H1 (cell line): Measurements from ENCODE around the gene APOO. TPM values are rescaled to one million over a fixed set of nuclear protein-coding genes. Genes with fewer than 3 reads are reported as not detected.

Experiments
- CTCF ChIA-PET: fragments of 300-600 bp; sonication (Branson Sonifier 250); formaldehyde crosslinking; loops from one replicate; lab custom pipeline; 2021; ENCODE audit not compliant: partially characterized antibody; lab: Charles Lee
- POLR2A ChIA-PET: fragments of 300-600 bp; sonication (Branson Sonifier 250); formaldehyde crosslinking; loops from one replicate; lab custom pipeline; 2021; ENCODE audit warnings: inconsistent platforms; ENCODE audit not compliant: partially characterized antibody; lab: Charles Lee
- DNase-seq, 2 experiments: peaks; one replicate each; pipeline versions ENCODE4 v3.0.0 to v3.0.0-alpha.2; 2010 to 2022; ENCODE audit warnings: low spot score in 2 of 2, low read depth in 1 of 2, mixed read lengths in 1 of 2
- FAIRE-seq: peaks from 2 replicates; lab custom pipeline; 2011; peaks lifted over from hg19 to GRCh38; lab: Jason Lieb, UNC
- H2AFZ ChIP-seq: 2 replicates; pipeline ENCODE4 v1.8.1; 2012; ENCODE audit warnings: low read length, inconsistent platforms
- H2AK5ac ChIP-seq: 2 replicates; pipeline ENCODE4 v1.6.1; 2013; ENCODE audit warnings: low read depth, low read length
- H2BK120ac ChIP-seq: replicated peaks from 2 replicates; pipeline ENCODE3; 2013; ENCODE audit warnings: low read depth, low read length, inconsistent platforms
- H2BK12ac ChIP-seq: 2 replicates; pipeline ENCODE4 v1.6.1; 2013; ENCODE audit warnings: low read depth, low read length
- H2BK15ac ChIP-seq: 2 replicates; pipeline ENCODE4 v1.6.1; 2013; ENCODE audit warnings: low read length
- H2BK20ac ChIP-seq: 2 replicates; pipeline ENCODE4 v1.6.1; 2013; ENCODE audit warnings: low read length
- H2BK5ac ChIP-seq: 2 replicates; pipeline ENCODE4 v1.6.1; 2013; ENCODE audit warnings: low read depth, low read length
- H3K14ac ChIP-seq: 2 replicates; pipeline ENCODE4 v1.6.1; 2013; ENCODE audit warnings: inconsistent platforms; ENCODE audit not compliant: insufficient read length
- H3K18ac ChIP-seq: 2 replicates; pipeline ENCODE4 v1.6.1; 2013; ENCODE audit warnings: low read length; ENCODE audit errors: extremely low read depth
- H3K23ac ChIP-seq: 2 replicates; pipeline ENCODE4 v1.6.1; 2013; ENCODE audit warnings: inconsistent platforms; ENCODE audit not compliant: insufficient read length
- H3K23me2 ChIP-seq: 2 replicates; pipeline ENCODE4 v1.6.1; 2013; ENCODE audit warnings: low read depth, low read length
- H3K27ac ChIP-seq: 2 replicates; pipeline ENCODE4 v1.6.1; 2011; ENCODE audit warnings: low read depth, low read length, inconsistent platforms
- H3K27me3 ChIP-seq, 4 experiments: replicated peaks in 1 of 4; 1 replicate in 1 of 4; 2 replicates in 3 of 4; pipeline versions ENCODE4 v1.6.1 to v1.8.1; 2011 to 2013; ENCODE audit warnings: low read length in 3 of 4, mild to moderate bottlenecking in 3 of 4, inconsistent platforms in 2 of 4, mixed read lengths in 2 of 4, moderate library complexity in 1 of 4; ENCODE audit not compliant: control insufficient read depth in 3 of 4, insufficient read depth in 3 of 4; ENCODE audit errors: extremely low read depth in 1 of 4
- H3K36me3 ChIP-seq, 4 experiments: 2 replicates each; pipeline versions ENCODE4 v1.6.1 to v1.8.1; 2011 to 2013; ENCODE audit warnings: mild to moderate bottlenecking in 4 of 4, low read length in 3 of 4, moderate library complexity in 2 of 4, control low read depth in 1 of 4, inconsistent platforms in 1 of 4; ENCODE audit not compliant: insufficient read depth in 4 of 4, control insufficient read depth in 2 of 4
- H3K4ac ChIP-seq: replicated peaks from 2 replicates; pipeline ENCODE3; 2013; ENCODE audit warnings: low read length, low read depth, mixed read lengths, inconsistent platforms; ENCODE audit not compliant: insufficient read length
- H3K4me1 ChIP-seq, 4 experiments: replicated peaks in 1 of 4; 1 replicate in 1 of 4; 2 replicates in 3 of 4; pipeline versions ENCODE4 v1.6.1 to v1.8.1; 2011 to 2013; ENCODE audit warnings: low read length in 3 of 4, inconsistent platforms in 2 of 4, mixed read lengths in 1 of 4; ENCODE audit not compliant: insufficient read depth in 4 of 4, control insufficient read depth in 3 of 4
- H3K4me2 ChIP-seq, 2 experiments: 2 replicates each; pipeline versions ENCODE4 v1.6.1 to v1.8.1; 2011 to 2013; ENCODE audit warnings: low read depth in 2 of 2, low read length in 2 of 2, control low read depth in 1 of 2, inconsistent platforms in 1 of 2, mild to moderate bottlenecking in 1 of 2; ENCODE audit not compliant: insufficient read depth in 1 of 2
- H3K4me3 ChIP-seq, 4 experiments: fragments of 200-600, 300-600 bp in 1 of 4; sonication (generic), shearing (Covaris generic), sonication (Bioruptor Twin) in 1 of 4; 2 replicates each; pipeline versions ENCODE4 v1.5.1 to v1.8.1; 2011 to 2016; ENCODE audit warnings: low read length in 4 of 4, low read depth in 3 of 4, control low read depth in 2 of 4, inconsistent platforms in 2 of 4, mild to moderate bottlenecking in 2 of 4, mixed read lengths in 1 of 4, moderate library complexity in 1 of 4; ENCODE audit not compliant: insufficient read depth in 2 of 4; ENCODE audit errors: extremely low read depth in 1 of 4
- H3K56ac ChIP-seq: replicated peaks from 2 replicates; pipeline ENCODE3; 2013; ENCODE audit warnings: low read depth, mild to moderate bottlenecking, mixed read lengths, low read length, inconsistent platforms; ENCODE audit not compliant: insufficient read length
- H3K79me1 ChIP-seq: 2 replicates; pipeline ENCODE4 v1.6.1; 2013; ENCODE audit warnings: low read depth, low read length, control low read depth
- H3K79me2 ChIP-seq, 2 experiments: 2 replicates each; pipeline versions ENCODE4 v1.6.1 to v1.8.1; 2012 to 2013; ENCODE audit warnings: low read length in 2 of 2, mild to moderate bottlenecking in 2 of 2, inconsistent platforms in 1 of 2; ENCODE audit not compliant: insufficient read depth in 2 of 2, control insufficient read depth in 1 of 2
- H3K9ac ChIP-seq, 4 experiments: replicated peaks in 1 of 4; 1 replicate in 1 of 4; 2 replicates in 3 of 4; pipeline versions ENCODE4 v1.6.1 to v1.8.1; 2011 to 2013; ENCODE audit warnings: low read depth in 3 of 4, low read length in 3 of 4, control low read depth in 2 of 4, mild to moderate bottlenecking in 2 of 4, moderate library complexity in 2 of 4, inconsistent platforms in 1 of 4; ENCODE audit errors: extremely low read depth in 1 of 4
- H3K9me3 ChIP-seq, 2 experiments: 2 replicates each; pipeline versions ENCODE4 v1.6.1 to v1.8.1; 2012 to 2013; ENCODE audit warnings: mild to moderate bottlenecking in 2 of 2, moderate library complexity in 2 of 2, control low read depth in 1 of 2, inconsistent platforms in 1 of 2, low read depth in 1 of 2, low read length in 1 of 2, mixed read lengths in 1 of 2; ENCODE audit not compliant: insufficient read depth in 2 of 2
- H4K20me1 ChIP-seq, 2 experiments: replicated peaks in 1 of 2; 2 replicates each; pipeline versions ENCODE3 to v1.8.1; 2011 to 2013; ENCODE audit warnings: inconsistent platforms in 2 of 2, low read length in 2 of 2, mild to moderate bottlenecking in 1 of 2; ENCODE audit not compliant: insufficient read depth in 2 of 2, control insufficient read depth in 1 of 2
- H4K5ac ChIP-seq: 2 replicates; pipeline ENCODE4 v1.6.1; 2013; ENCODE audit warnings: low read length, low read depth, mixed read lengths, inconsistent platforms; ENCODE audit not compliant: insufficient read length
- H4K8ac ChIP-seq: 2 replicates; pipeline ENCODE4 v1.8.0; 2013; ENCODE audit warnings: mild to moderate bottlenecking, moderate library complexity, low read length, inconsistent platforms; ENCODE audit not compliant: insufficient read depth; ENCODE audit errors: extremely low read depth
- H4K91ac ChIP-seq: replicated peaks from 2 replicates; pipeline ENCODE3; 2013; ENCODE audit warnings: low read length, mixed read lengths, inconsistent platforms; ENCODE audit not compliant: insufficient read length
- ASH2L ChIP-seq: fragments of 200-600, 300-600 bp; sonication (generic); IDR thresholded peaks from one replicate; pipeline ENCODE4 v1.7.1; 2017; ENCODE audit warnings: low read length
- CEBPB ChIP-seq: IDR thresholded peaks from 2 replicates; pipeline ENCODE4 v1.6.1; 2012; ENCODE audit warnings: low read depth, low read length
- HDAC2 ChIP-seq, 2 experiments: fragments of 300-600 bp in 1 of 2; sonication (generic) in 1 of 2; IDR thresholded peaks; 2 replicates each; pipeline ENCODE4 v1.6.1; 2011 to 2012; ENCODE audit warnings: low read depth in 2 of 2, low read length in 2 of 2, mild to moderate bottlenecking in 2 of 2, moderate library complexity in 2 of 2, borderline replicate concordance in 1 of 2, inconsistent platforms in 1 of 2
- MAFK ChIP-seq: IDR thresholded peaks from 2 replicates; pipeline ENCODE4 v1.6.1; 2012; ENCODE audit warnings: low read depth, mild to moderate bottlenecking, improper control_type of control experiment, low read length
- POLR2AphosphoS5 ChIP-seq: IDR thresholded peaks from 2 replicates; pipeline ENCODE4 v1.6.1; 2011; ENCODE audit warnings: low read depth, low read length
- SIX5 ChIP-seq: IDR thresholded peaks from 2 replicates; pipeline ENCODE4 v1.6.1; 2011; ENCODE audit warnings: mild to moderate bottlenecking, low read depth, low read length
- SUZ12 ChIP-seq: fragments of 200-600 bp; sonication (generic); IDR thresholded peaks from 2 replicates; pipeline ENCODE4 v1.6.1; 2012; ENCODE audit warnings: mild to moderate bottlenecking, inconsistent platforms, low read length, moderate library complexity, mixed read lengths
- whole genome bisulfite sequencing, 2 experiments: shearing (Covaris generic) in 1 of 2; methylation state at CpG; one replicate each; pipeline versions ENCODE4 v1.1.6 to v1.1.7; 2013 to 2015; ENCODE audit warnings: low lambda C conversion rate in 2 of 2, mixed read lengths in 2 of 2, inconsistent platforms in 1 of 2, low coverage in 1 of 2, missing lambda C conversion rate in 1 of 2; ENCODE audit not compliant: insufficient replicate concordance in 2 of 2, insufficient coverage in 1 of 2, insufficient read length in 1 of 2; ENCODE audit errors: extremely low coverage in 1 of 2, missing lambda C conversion rate in 1 of 2; 5-methylcytosine and 5-hydroxymethylcytosine counted together
- polyA plus RNA-seq, 7 experiments: library from polyadenylated mRNA; depleted of rRNA in 3 of 7; stranded (reverse) in 5 of 7; unstranded in 2 of 7; fragments of >200 nt in 5 of 7; fragments of 200-250 nt in 2 of 7; gene quantifications; 1 replicate in 5 of 7; 2 replicates in 1 of 7; 4 replicates in 1 of 7; pipeline versions ENCODE4 v1.2.1 to v1.2.3, GENCODE V29; 2011 to 2013; ENCODE audit warnings: missing spikeins in 2 of 7, mixed read lengths in 2 of 7
- total RNA-seq: library from RNA; stranded (reverse); fragmentation: NEBNext Ultra II Directional; extraction: Animal tissue kit (Norgen Biotek cat#: 25700); gene quantifications from 2 replicates; pipeline ENCODE4 v1.2.1, GENCODE V29; 2021
- TF ChIP-seq, protein P1 (sequence below): IDR thresholded peaks from 2 replicates; pipeline ENCODE4 v1.6.1; 2012; ENCODE audit warnings: low read length, inconsistent platforms

APOO gene
- total and polyA plus RNA-seq, 2 of the 8 experiments (the other 6 are each of a cell fraction or from before 2014, with no cell fraction given), result 25.7 to 45.0 TPM

DNA sequence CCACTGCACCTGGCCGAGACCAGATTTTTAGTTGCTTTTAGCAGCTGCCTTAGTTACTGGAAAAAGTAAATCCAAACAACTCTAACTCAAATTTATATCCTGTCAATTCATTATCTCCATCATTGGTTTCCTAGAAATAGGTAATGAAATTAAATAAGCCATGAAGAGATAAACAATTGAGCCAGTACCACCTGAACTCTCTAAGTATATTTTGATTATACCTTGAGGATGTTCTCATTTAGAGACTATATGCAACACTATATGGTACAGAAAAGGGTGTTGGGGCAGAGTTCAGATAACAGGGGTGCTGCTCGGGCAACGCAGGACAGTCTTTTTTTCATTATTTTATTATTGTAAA, 89.8 kb downstream of the APOO start:
- Histone ChIP-seq H3K79me1 (no peaks in the 10 kb centered on the region), H3K14ac (no peak overlapping the region), H2AFZ (no peak overlapping the region), H2BK120ac (no peak overlapping the region), H3K36me3 (no peaks in the 10 kb centered on the region), H3K9me3 (no peaks in the 10 kb centered on the region), H4K20me1 (no peaks in the 10 kb centered on the region), H3K23me2 (no peaks in the 10 kb centered on the region), H4K91ac (no peak overlapping the region), H3K4ac (no peak overlapping the region), H3K27me3 (no peaks in the 10 kb centered on the region), H3K4me3 (no peak overlapping the region), H3K27ac (no peak overlapping the region), H3K9ac (no peak overlapping the region), H3K56ac (no peak overlapping the region), H2AK5ac (no peak overlapping the region), H3K4me2 (no peak overlapping the region), H2BK5ac (no peak overlapping the region), H3K4me1 (no peaks in the 10 kb centered on the region), H3K79me2 (no peaks in the 10 kb centered on the region), H3K23ac (no peak overlapping the region), H3K18ac (no peak overlapping the region), H4K8ac (no peak overlapping the region), H2BK12ac (no peak overlapping the region), H2BK15ac (no peak overlapping the region), H2BK20ac (no peak overlapping the region), H4K5ac (no peak overlapping the region)
- TF ChIP-seq, protein P1, sequence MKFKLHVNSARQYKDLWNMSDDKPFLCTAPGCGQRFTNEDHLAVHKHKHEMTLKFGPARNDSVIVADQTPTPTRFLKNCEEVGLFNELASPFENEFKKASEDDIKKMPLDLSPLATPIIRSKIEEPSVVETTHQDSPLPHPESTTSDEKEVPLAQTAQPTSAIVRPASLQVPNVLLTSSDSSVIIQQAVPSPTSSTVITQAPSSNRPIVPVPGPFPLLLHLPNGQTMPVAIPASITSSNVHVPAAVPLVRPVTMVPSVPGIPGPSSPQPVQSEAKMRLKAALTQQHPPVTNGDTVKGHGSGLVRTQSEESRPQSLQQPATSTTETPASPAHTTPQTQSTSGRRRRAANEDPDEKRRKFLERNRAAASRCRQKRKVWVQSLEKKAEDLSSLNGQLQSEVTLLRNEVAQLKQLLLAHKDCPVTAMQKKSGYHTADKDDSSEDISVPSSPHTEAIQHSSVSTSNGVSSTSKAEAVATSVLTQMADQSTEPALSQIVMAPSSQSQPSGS, result no peak
- no peak for TF ChIP-seq CEBPB
- TF ChIP-seq MAFK, result no peak
- no peak for TF ChIP-seq SIX5
- no peak for TF ChIP-seq HDAC2 (IDR thresholded peaks at IDR 0.05; ENCODE audit: borderline replicate concordance in 1 of 2, low read depth in 2 of 2, low read length in 2 of 2)
- no peak for TF ChIP-seq SUZ12
- no peak for TF ChIP-seq POLR2AphosphoS5
- TF ChIP-seq ASH2L, result no peak
- POLR2A ChIA-PET, result no interaction called here
- FAIRE-seq, result no peak
- CTCF ChIA-PET, result no interaction called here
- WGBS, 2 experiments, result 90% methylated on average over 3 of the region's 3 CpGs; no CpG with 5 or more reads in 1 of the 2 experiments
- no peak for DNase-seq
